Fibroblast of lung (primary cell): Measurements from ENCODE around the gene RHOD. TPM values are rescaled to one million over a fixed set of nuclear protein-coding genes. Genes with fewer than 3 reads are reported as not detected.

Experiments used
- DNase-seq, 2 donors: peaks; one replicate each; pipeline versions ENCODE4 v3.0.0 to v3.0.0-alpha.2; 2010; ENCODE audit warnings: low read depth in 2 of 2
- H2AFZ ChIP-seq: 2 replicates; pipeline ENCODE4 v1.5.1; 2012; ENCODE audit warnings: low read length, control low read depth, inconsistent platforms
- H3K27ac ChIP-seq: 2 replicates; pipeline ENCODE4 v1.5.1; 2011; ENCODE audit warnings: low read length, control low read depth; ENCODE audit not compliant: insufficient read depth
- H3K27me3 ChIP-seq: 2 replicates; pipeline ENCODE4 v1.5.1; 2011; ENCODE audit warnings: mild to moderate bottlenecking, low read length; ENCODE audit not compliant: control insufficient read depth, insufficient read depth
- H3K36me3 ChIP-seq: 2 replicates; pipeline ENCODE4 v1.5.1; 2011; ENCODE audit warnings: low read length; ENCODE audit not compliant: control insufficient read depth, insufficient read depth
- H3K4me1 ChIP-seq: 2 replicates; pipeline ENCODE4 v1.5.1; 2011; ENCODE audit warnings: low read length; ENCODE audit not compliant: control insufficient read depth, insufficient read depth; ENCODE audit errors: extremely low read depth
- H3K4me2 ChIP-seq: 2 replicates; pipeline ENCODE4 v1.5.1; 2011; ENCODE audit warnings: low read length, control low read depth; ENCODE audit not compliant: insufficient read depth; ENCODE audit errors: extremely low read depth
- H3K4me3 ChIP-seq, 4 experiments: fragments of 200-600 bp in 1 of 4; sonication (generic) in 1 of 4; replicated peaks in 1 of 4; 2 replicates each; pipeline ENCODE4 v1.5.1; 2011 to 2016; ENCODE audit warnings: low read length in 4 of 4, low read depth in 3 of 4, mild to moderate bottlenecking in 3 of 4, control low read depth in 2 of 4, inconsistent platforms in 1 of 4, mixed read lengths in 1 of 4; ENCODE audit not compliant: insufficient read depth in 1 of 4; ENCODE audit errors: control extremely low read depth in 1 of 4
- H3K79me2 ChIP-seq: 2 replicates; pipeline ENCODE4 v1.5.1; 2012; ENCODE audit warnings: mild to moderate bottlenecking, low read length, inconsistent platforms; ENCODE audit not compliant: control insufficient read depth, insufficient read depth
- H3K9ac ChIP-seq: 2 replicates; pipeline ENCODE4 v1.5.1; 2011; ENCODE audit warnings: mild to moderate bottlenecking, low read length, control low read depth; ENCODE audit not compliant: insufficient read depth
- H3K9me3 ChIP-seq: 2 replicates; pipeline ENCODE4 v1.5.1; 2012; ENCODE audit warnings: low read depth, low read length; ENCODE audit not compliant: control insufficient read depth, insufficient read depth
- H4K20me1 ChIP-seq: 2 replicates; pipeline ENCODE4 v1.5.1; 2011; ENCODE audit warnings: low read length; ENCODE audit not compliant: control insufficient read depth, insufficient read depth; ENCODE audit errors: extremely low read depth
- CTCF ChIP-seq, 2 donors: IDR thresholded peaks in 1 of 2; conservative IDR thresholded peaks in 1 of 2; 1 replicate in 1 of 2; 2 replicates in 1 of 2; pipeline ENCODE4 v1.5.1; 2011 to 2012; ENCODE audit warnings: low read length in 2 of 2, control low read depth in 1 of 2, inconsistent platforms in 1 of 2, low read depth in 1 of 2, mild to moderate bottlenecking in 1 of 2
- EZH2 ChIP-seq: IDR thresholded peaks from 2 replicates; pipeline ENCODE4 v1.5.1; 2012; ENCODE audit warnings: low read length, control low read depth, mild to moderate bottlenecking; ENCODE audit errors: missing control alignments
- polyA plus RNA-seq, 2 donors: library from polyadenylated mRNA; depleted of rRNA in 1 of 2; stranded (reverse) in 1 of 2; unstranded in 1 of 2; fragments of >200 nt; gene quantifications; 2 replicates each; pipeline ENCODE4 v1.2.1, GENCODE V29; 2011 to 2012; ENCODE audit warnings: missing spikeins in 1 of 2
- total RNA-seq: library from RNA; depleted of rRNA; stranded (reverse); fragments of >200 nt; gene quantifications from 2 replicates; pipeline ENCODE4 v1.2.1, GENCODE V29; 2014

The RHOD gene
- total and polyA plus RNA-seq, 2 donors (not counting 1 experiment from before 2014, with no cell fraction given): 4.7 to 12.9 TPM

- Histone ChIP-seq H2AFZ (no peak overlapping the region), H3K79me2 (no peaks in the 10 kb centered on the region), H4K20me1 (no peaks in the 10 kb centered on the region), H3K4me2 (no peak overlapping the region), H3K9me3 (no peaks in the 10 kb centered on the region), H3K9ac (no peak overlapping the region), H3K4me3 (no peak overlapping the region), H3K36me3 (no peaks in the 10 kb centered on the region), H3K4me1 (no peaks in the 10 kb centered on the region), H3K27me3 (peaks cover 21% of the 10 kb centered on the region), H3K27ac (no peak overlapping the region)
- DNase-seq: peak in 1 of 2 donors; percentile 9
- no peak for TF ChIP-seq EZH2
- TF ChIP-seq CTCF (conservative IDR thresholded peaks at IDR 0.05 in 1 of 2, IDR thresholded peaks at IDR 0.05 in 1 of 2; ENCODE audit: low read depth in 1 of 2, low read length in 2 of 2): no peak
These were observed 31.7 kb upstream of the RHOD start for GRCh38 chr11:67024966-67025365.

GRCh38 chr11:67025750-67026149 is 30.9 kb upstream of the RHOD start:
- H3K9ac ChIP-seq: no peak overlapping the region
- no peaks in the 10 kb centered on the region for H3K4me1 ChIP-seq
- no peaks in the 10 kb centered on the region for H3K79me2 ChIP-seq
- H3K4me2 ChIP-seq: no peak overlapping the region
- H3K27ac ChIP-seq: no peak overlapping the region
- H4K20me1 ChIP-seq: no peaks in the 10 kb centered on the region
- no peak overlapping the region for H3K4me3 ChIP-seq
- TF ChIP-seq EZH2 (no peak), CTCF (conservative IDR thresholded peaks at IDR 0.05 in 1 of 2, IDR thresholded peaks at IDR 0.05 in 1 of 2; ENCODE audit: low read depth in 1 of 2, low read length in 2 of 2) (no peak)
- DNase-seq: no peak
- no peak overlapping the region for H2AFZ ChIP-seq
- H3K9me3 ChIP-seq: no peaks in the 10 kb centered on the region
- no peaks in the 10 kb centered on the region for H3K36me3 ChIP-seq
- peaks cover 21% of the 10 kb centered on the region for H3K27me3 ChIP-seq

GRCh38 chr11:67026941-67027340 is 29.7 kb upstream of the RHOD start:
- Histone ChIP-seq H3K27ac (no peak overlapping the region), H3K36me3 (no peaks in the 10 kb centered on the region), H3K9ac (no peak overlapping the region), H3K4me3 (no peak overlapping the region), H4K20me1 (no peaks in the 10 kb centered on the region), H3K4me1 (peaks cover 1% of the 10 kb centered on the region), H3K79me2 (no peaks in the 10 kb centered on the region), H3K4me2 (no peak overlapping the region), H3K9me3 (no peaks in the 10 kb centered on the region), H2AFZ (no peak overlapping the region), H3K27me3 (peaks cover 21% of the 10 kb centered on the region)
- no peak for TF ChIP-seq CTCF (conservative IDR thresholded peaks at IDR 0.05 in 1 of 2, IDR thresholded peaks at IDR 0.05 in 1 of 2; ENCODE audit: low read depth in 1 of 2, low read length in 2 of 2)
- no peak for DNase-seq
